Fibroblast of villous mesenchyme (primary cell): Measurements from ENCODE around the gene FAM32A. TPM values are rescaled to one million over a fixed set of nuclear protein-coding genes. Genes with fewer than 3 reads are reported as not detected.

Source experiments
- DNase-seq: peaks from one replicate; pipeline ENCODE4 v3.0.0-alpha.2; 2010; ENCODE audit warnings: low read depth
- H3K4me3 ChIP-seq: 2 replicates; pipeline ENCODE4 v1.5.1; 2011; ENCODE audit warnings: low read depth, mild to moderate bottlenecking, low read length
- CTCF ChIP-seq: IDR thresholded peaks from 2 replicates; pipeline ENCODE4 v1.5.1; 2012; ENCODE audit warnings: low read depth, mild to moderate bottlenecking, low read length; ENCODE audit not compliant: insufficient read depth
- total RNA-seq: library from RNA; depleted of rRNA; stranded (reverse); fragments of >200 nt; gene quantifications from 2 replicates; pipeline ENCODE4 v1.2.3, GENCODE V29; 2012

Gene FAM32A
- total RNA-seq, 1 donor = 94.1 TPM

- DNase-seq = peak; percentile 70
- no peak overlapping the region for H3K4me3 ChIP-seq
- no peak for TF ChIP-seq CTCF
Measured at GRCh38 chr19:16180611-16181010, 4.6 kb upstream of the FAM32A start.

GRCh38 chr19:16184665-16185122, 516 bp upstream of the FAM32A start:
- H3K4me3 ChIP-seq = peak overlapping the region; percentile 99
- TF ChIP-seq CTCF = no peak
- no peak for DNase-seq

GRCh38 chr19:16185768-16186123, 536 bp downstream of the FAM32A start:
- peak; percentile 45 for DNase-seq

GRCh38 chr19:16188521-16188920, 3.3 kb downstream of the FAM32A start:
- no peak for DNase-seq
- no peak overlapping the region for H3K4me3 ChIP-seq
- no peak for TF ChIP-seq CTCF

More at GRCh38 chr19:16185768-16186123, 536 bp downstream of the FAM32A start:
- TF ChIP-seq CTCF = peak; percentile 40
- H3K4me3 ChIP-seq = peak overlapping the region; percentile 99

GRCh38 chr19:16190198-16190597, 5.0 kb downstream of the FAM32A start:
- TF ChIP-seq CTCF = no peak

GRCh38 chr19:16190736-16191135, 5.5 kb downstream of the FAM32A start:
- DNase-seq = no peak
- H3K4me3 ChIP-seq = no peak overlapping the region
- no peak for TF ChIP-seq CTCF

More at GRCh38 chr19:16190198-16190597, 5.0 kb downstream of the FAM32A start:
- DNase-seq = no peak
- H3K4me3 ChIP-seq = no peak overlapping the region

- no peak for DNase-seq
- no peak for TF ChIP-seq CTCF
- H3K4me3 ChIP-seq = no peak overlapping the region
Measured at GRCh38 chr19:16191216-16191908, 6.2 kb downstream of the FAM32A start.
